ENCODE data around the gene GET4. TPM values are rescaled to one million over a fixed set of nuclear protein-coding genes. Genes with fewer than 3 reads are reported as not detected.
"Not testable (repeated sequence)": the region's sequence is repeated elsewhere in the genome, so short reads cannot be mapped to it uniquely, and the experiment has no call there.

GET4 gene
- total RNA-seq, 1 experiment from 2014 or later: 253 TPM

GRCh38 chr7:871900-872537 is 4.3 kb upstream of the GET4 start:
- DNase-seq (ENCODE audit: low spot score): no peak

GRCh38 chr7:872685-873084 is 3.7 kb upstream of the GET4 start:
- DNase-seq (ENCODE audit: low spot score): not testable (repeated sequence)

- DNase-seq (ENCODE audit: low spot score): peak; percentile 95
Measured at GRCh38 chr7:873367-874002, 2.9 kb upstream of the GET4 start.

DNA sequence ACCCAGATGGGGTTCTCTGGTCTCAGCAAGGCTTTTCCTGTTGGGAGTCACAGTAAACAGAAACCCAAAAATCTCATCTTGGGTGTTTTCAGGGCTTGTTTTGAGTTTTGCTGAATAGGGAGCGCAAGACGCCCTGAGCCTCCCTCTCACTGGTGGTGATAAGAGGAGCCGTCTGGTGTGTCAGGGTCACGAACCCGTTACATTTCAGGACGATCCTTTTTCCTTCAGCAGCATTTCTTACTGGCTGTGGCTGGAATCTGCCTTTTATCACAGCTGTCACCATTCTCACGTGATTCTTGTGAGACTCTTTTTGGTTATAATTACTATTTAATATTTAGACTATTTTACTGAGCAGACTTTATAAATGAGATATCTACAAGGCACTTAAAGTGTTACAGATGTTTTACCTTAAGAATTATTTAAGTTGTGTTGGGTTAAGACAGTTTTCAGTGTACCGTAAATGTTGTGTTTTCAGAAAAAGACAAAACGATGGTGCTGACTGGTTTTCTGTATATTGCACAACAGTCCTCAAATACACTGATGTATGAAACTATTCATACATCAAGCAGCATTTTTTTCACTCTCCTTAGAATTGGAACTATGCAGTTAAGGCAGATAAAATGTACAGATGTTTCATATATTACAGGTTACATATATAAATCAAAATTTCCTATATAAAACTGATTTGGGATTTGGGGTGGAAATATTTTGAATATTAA is 2.2 kb upstream of the GET4 start:
- DNase-seq (ENCODE audit: low spot score): no peak

DNA sequence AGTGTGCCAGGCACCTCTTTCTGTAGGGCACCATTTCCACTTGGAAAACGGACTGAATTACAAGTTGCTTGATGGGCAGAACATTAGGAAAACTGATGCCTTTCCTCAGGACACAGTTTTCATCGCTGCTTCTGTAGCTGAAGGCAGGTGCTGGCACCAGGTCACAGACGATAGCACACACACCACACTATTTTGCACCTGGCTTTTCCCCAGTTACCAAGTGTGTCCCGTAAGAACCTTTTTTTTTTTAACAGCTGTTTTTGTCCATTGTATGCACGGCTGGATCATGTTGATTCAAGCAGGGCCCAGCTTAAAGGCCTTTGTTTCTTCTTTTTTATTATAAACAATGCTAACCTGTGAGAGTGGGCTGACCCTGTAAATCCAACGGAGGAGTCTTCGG is 1.3 kb upstream of the GET4 start:
- DNase-seq (ENCODE audit: low spot score): no peak

DNA sequence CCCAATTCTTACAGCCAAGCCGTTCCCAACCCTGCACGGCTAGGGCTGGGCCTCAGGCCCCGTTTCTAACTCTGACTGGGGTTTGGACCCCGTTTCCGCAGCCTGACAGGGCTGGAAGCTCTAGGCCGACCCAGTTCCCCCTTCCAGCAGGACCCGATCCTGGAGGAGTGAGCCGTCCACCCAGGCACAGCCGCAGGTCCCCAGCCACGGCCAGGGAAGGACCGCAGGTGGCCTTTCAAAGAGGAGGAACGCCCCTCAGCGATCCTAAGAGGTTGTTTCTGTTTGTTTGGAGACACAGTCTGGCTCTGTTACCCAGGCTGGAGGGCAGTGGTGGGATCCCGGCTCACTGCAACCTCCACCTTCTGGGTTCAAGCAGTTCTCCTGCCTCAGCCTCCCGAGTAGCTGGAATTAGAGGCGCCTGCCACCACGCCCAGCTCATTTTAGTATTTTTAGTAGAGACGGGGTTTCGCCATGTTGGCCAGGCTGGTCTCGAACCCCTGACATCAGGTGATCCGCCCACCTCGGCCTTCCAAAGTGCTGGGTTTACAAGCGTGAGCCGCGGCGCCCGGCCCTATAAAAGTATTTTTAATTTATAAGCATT is 778 bp upstream of the GET4 start:
- no peak for DNase-seq (ENCODE audit: low spot score)

DNA sequence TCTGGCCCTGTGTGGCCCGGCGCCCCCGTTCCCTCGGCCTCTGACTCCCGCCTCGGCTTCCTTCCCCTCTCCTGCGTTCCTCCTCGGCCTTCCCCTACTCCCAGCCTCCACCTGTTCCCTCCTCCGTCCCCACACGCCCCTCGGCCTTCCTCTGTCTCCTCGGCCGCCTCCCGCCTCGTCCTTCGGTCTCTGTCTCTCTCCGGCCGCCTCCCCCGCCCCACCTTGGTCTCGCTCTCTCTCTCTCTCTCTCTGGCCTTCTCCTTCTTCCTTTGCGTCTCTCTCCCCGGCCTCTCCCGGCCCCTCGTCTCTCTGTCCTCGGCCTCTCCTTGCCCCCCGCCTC is 588 bp downstream of the GET4 start:
- DNase-seq (ENCODE audit: low spot score): peak; percentile 73

DNA sequence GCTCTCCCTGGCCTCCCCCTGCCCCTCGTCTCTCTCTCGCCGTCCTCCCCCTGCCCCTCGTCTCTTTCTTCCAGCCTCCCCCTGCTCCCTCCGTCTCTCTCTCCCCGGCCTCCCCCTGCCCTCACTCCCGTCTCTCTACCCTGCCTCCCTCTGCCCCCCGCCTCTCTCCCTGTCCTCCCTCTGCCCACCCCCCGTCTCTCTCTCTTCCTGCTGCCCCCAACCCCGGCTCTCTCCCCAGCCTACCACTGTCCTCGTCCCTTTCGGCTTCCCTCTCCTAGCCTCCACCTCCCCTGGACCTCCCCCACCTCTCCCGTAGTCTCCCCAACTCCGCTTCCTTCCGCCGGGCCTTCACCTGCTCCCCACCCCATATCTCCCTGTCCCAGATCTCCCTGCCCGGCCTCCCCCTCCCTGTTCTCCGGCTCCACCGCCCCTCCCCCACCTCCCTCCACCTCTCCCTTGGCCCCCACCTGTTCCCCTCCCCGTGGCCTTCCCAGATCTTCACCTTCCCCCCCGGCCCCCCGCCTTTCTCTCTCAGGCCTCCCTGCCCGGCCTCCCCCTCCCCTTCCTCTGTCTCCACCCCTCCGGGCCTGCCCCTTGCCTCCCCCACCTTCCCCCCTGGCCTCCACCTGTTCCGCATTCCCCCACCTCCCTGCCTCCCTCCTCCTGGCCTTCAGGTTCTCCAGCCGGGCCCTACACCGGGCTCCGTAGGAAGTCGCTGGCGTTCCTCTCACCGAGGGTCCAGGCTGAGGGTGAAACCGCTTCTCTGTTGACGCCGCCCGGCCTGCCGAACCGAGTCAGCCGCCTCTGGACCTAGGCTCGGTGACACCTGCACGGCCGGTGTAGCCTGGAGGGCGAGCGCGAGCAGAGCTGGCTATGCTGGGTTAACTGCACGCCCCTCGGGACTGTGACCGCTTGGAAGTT is 1.2 kb downstream of the GET4 start:
- peak; percentile 63 for DNase-seq (ENCODE audit: low spot score)

- no peak for DNase-seq (ENCODE audit: low spot score)
Measured at GRCh38 chr7:879093-879492, 2.7 kb downstream of the GET4 start.

- no peak for DNase-seq (ENCODE audit: low spot score)
Measured at GRCh38 chr7:879706-880105, 3.4 kb downstream of the GET4 start.

DNA sequence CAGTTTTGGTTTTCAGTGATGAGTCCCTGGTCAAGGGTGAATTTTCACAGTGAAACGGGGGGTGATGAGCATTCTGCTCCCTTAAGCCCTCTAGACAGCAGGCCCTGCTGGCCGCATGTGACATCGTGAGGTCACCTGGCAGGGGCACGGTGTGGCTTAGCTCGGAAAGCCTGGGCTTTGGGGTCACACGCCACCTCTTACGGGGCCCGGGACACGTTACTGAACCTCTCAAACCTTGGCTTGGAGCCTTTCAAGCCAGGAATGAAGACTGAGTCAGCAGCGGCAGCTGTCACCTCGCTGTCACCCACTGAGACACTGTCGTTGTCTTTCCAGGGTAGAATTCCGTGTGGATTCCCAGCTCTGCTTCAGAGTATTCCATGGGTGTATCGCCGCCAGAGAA is 4.1 kb downstream of the GET4 start:
- no peak for DNase-seq (ENCODE audit: low spot score)

- DNase-seq (ENCODE audit: low spot score): no peak
Measured at GRCh38 chr7:881441-882234, 5.3 kb downstream of the GET4 start.

DNA sequence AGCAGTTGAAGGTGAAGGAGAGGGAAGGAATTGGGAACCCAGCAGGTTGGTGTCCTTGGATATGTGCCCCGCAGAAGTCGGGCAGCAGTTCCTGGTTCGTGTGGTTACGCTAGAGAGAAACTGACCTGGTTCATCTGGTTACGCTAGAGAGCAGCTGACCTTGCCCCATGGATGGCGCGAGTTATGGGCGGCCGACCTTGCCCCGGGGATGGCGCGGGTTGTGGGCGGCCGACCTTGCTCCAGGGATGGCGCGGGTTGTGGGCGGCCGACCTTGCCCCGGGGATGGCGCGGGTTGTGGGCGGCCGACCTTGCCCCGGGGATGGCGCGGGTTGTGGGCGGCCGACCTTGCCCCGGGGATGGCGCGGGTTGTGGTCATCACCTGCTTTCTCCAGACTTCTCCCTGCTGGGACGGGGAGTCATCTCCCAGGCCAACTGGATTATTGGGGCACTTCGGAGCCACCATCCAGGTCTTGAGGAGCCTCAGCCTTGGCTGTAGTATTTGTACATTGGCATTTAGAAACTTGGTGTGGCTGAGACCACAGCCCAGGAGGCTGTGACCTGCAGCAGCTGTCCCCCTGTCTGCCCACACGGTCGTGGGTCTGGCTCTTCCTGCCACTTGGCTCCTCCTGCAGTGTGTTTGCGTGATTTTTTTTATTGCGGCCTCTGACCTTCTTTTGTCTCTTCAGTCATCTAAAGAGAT is 6.1 kb downstream of the GET4 start:
- no peak for DNase-seq (ENCODE audit: low spot score)

- no peak for DNase-seq (ENCODE audit: low spot score)
Measured at GRCh38 chr7:883055-884021, 7.0 kb downstream of the GET4 start.

DNA sequence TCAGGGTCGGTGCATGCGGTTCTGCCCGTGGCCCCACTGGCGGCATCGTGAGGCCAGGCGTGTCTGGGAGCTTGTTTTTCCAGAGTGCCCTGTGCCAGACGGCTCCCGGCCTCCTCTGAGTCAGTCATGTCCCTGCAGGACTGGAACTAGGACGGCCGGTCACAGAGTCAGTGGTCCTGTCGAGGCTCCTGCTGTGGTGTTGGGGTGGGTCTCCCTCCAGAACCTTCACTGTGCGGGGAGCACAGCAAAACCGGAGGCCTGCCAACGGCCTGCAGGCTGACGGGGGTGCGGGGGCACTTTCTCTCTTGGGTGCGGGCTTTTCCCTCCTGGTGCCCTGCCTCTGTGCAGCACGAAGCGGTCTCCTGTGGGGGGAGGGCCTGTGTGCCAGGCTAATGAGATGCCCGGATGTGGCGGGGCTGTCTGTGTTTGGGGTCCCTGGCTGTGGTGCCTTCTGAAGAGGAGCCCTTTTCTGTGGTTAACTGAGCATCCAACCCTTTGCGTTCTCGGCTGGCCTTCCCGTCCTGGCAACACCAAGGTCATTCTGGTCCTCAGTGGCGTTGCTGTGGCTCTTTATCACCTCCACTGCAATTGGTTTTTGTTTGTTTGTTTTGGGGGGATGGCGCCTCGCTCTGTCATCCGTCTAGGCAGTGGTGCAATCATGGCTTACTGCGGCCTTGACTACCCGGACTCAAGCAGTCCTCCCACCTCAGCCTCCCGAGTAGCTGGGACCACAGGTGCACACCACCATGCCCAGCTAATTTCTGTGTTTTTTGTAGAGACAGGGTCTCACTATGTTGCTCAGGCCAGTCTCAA is 8.0 kb downstream of the GET4 start:
- DNase-seq (ENCODE audit: low spot score): no peak

DNA sequence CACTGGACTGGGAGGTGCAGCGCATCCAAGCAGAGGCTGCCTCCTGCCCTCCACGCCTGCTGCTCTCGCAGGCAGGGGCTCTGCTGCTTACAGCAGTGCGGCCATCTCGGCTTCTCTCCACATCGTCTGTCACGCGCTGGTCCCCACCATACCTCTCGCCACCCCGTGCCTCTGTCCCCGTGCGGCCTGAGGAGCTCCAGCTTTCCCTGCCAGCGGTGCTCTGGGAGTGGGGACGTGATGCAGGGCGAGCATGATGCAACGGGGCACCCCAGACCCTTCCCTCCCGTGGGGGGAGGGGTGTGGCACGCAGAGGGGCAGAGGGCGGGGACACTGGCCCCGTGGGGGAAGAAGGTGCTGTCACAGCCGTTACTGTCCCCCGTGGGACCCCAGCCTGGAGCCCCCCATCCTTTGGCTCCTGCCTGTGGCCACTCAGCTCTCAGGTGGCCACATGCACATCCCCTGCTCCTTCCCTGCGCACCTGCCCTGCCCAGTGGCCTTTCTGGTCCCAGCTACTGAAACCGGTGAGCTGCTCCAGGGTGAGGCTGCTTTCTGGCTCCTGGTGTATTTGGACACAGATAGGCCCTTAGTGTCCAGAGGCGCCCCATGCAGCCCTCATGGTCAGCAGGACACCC is 9.0 kb downstream of the GET4 start:
- no peak for DNase-seq (ENCODE audit: low spot score)

DNA sequence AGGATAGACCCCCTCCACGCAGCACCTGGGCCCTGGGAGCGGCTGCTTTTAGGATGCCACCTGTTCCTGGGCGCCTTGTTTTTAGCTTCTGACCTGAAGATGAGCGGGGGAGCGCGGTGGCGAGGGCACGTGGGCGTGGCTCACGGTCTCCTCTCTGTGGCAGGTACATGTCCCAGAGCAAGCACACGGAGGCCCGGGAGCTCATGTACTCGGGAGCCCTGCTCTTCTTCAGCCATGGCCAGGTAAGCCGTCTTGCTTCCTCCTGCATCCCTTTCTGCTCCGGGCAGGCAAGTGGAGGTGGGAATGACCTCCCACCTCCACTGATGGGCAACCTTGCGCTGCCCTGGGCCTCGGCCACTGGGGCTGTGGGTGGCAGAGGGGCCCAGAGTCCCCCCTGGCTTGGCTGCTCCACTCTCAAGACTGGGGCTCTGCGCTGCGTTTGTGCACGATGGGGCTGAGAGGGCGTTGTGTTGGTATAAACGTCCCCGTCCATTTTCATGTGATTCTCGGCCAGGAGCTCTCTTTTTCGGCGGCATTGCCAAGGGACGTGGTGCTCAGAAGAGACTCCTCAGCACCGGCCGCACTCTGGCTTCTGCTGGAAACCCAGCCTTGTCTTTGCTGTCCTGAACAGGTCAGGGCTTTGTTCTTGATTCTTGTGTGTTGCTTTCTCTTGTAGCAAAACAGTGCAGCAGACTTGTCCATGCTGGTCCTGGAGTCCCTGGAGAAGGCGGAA is 9.7 kb downstream of the GET4 start:
- no peak for DNase-seq (ENCODE audit: low spot score)
